ENCODE measurements around the gene HACL1. TPM values are rescaled to one million over a fixed set of nuclear protein-coding genes. Genes with fewer than 3 reads are reported as not detected.
"Not testable (repeated sequence)": the region's sequence is repeated elsewhere in the genome, so short reads cannot be mapped to it uniquely, and the experiment has no call there.

Gene HACL1
- polyA plus RNA-seq, 2 donors, result 3.8 to 8.3 TPM

DNA sequence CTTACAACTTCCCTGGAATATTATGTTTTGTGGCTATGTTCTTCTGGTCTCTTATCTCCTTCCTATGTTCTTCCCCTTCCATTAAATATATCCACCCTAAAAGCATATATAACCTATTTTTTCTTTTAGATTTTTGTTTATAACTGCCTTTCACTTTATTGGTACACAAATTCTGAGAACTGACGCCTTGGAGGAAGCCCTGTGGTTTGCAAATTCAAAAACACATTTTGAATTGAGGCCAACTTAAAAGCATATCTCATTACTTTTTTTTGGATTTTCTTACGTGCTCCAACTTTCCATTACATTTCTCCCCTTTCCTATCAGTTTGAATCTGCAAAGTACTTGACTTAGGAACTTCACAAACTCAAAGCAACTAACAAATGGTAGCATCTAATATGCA, 64.5 kb downstream of the HACL1 start:
- no peak overlapping the region for H3K27ac ChIP-seq (ENCODE audit: low read depth in 2 of 2, low read length in 1 of 2)
- H3K36me3 ChIP-seq (ENCODE audit: control insufficient read depth in 2 of 2, insufficient read depth in 2 of 2, low read length in 1 of 2), result no peaks in the 10 kb centered on the region
- no peak overlapping the region for H3K4me3 ChIP-seq (ENCODE audit: low read depth in 1 of 2, low read length in 2 of 2)
- H3K27me3 ChIP-seq (ENCODE audit: control insufficient read depth in 1 of 2, insufficient read depth in 2 of 2, low read length in 2 of 2), result no peaks in the 10 kb centered on the region
- H3K9me3 ChIP-seq (ENCODE audit: control insufficient read depth in 2 of 2, insufficient read depth in 1 of 2, low read depth in 1 of 2, low read length in 1 of 2), result no peaks in the 10 kb centered on the region
- 60% methylated on average over 2 of the region's 2 CpGs for WGBS, 2 donors
- no peaks in the 10 kb centered on the region for H3K4me1 ChIP-seq (ENCODE audit: control insufficient read depth in 2 of 2, insufficient read depth in 2 of 2, low read length in 1 of 2)

DNA sequence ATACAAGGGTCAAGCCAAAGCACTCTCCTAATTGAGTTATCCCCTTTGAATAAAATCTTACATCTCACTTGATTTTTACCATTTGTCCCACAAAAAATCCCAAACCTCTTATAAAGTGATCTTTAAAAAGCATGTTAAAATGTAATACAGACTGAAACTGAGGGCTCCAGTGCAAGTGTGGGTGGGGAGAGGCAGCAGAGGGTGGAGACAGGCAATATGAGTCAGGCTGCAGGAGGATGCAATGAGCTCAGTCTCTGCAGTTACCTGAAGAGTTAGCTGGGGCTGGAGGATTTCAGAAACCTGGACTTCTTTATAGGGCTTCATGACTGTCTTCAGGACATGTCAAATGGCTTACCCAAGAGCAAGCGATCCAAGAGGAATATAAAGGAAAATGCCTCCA, 65.6 kb downstream of the HACL1 start:
- H3K9me3 ChIP-seq (ENCODE audit: control insufficient read depth in 2 of 2, insufficient read depth in 1 of 2, low read depth in 1 of 2, low read length in 1 of 2), result no peaks in the 10 kb centered on the region
- no peak overlapping the region for H3K27ac ChIP-seq (ENCODE audit: low read depth in 2 of 2, low read length in 1 of 2)
- H3K27me3 ChIP-seq (ENCODE audit: control insufficient read depth in 1 of 2, insufficient read depth in 2 of 2, low read length in 2 of 2), result no peaks in the 10 kb centered on the region
- 100% methylated on average over 1 of the region's 1 CpG for WGBS, 2 donors
- H3K4me1 ChIP-seq (ENCODE audit: control insufficient read depth in 2 of 2, insufficient read depth in 2 of 2, low read length in 1 of 2), result no peaks in the 10 kb centered on the region
- H3K4me3 ChIP-seq (ENCODE audit: low read depth in 1 of 2, low read length in 2 of 2), result no peak overlapping the region
- H3K36me3 ChIP-seq (ENCODE audit: control insufficient read depth in 2 of 2, insufficient read depth in 2 of 2, low read length in 1 of 2), result no peaks in the 10 kb centered on the region

DNA sequence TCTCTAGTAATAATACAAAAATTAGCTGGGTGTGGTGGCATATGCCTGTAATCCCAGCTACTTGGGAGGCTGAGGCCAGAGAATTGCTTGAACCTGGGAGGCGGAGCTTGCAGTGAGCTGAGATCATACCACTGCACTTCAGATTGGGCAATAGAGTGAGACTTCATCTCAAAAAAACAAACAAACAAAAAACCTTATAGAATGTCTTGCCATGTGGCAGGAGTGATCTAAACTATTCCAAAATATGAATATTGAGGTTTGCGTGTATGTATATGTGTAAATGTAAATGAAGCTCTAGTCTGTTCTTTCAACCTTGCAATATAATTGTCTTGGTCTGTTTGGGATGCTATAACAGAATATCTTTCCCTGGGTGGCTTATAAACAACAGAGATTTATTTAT, 68.8 kb downstream of the HACL1 start:
- H3K27me3 ChIP-seq (ENCODE audit: control insufficient read depth in 1 of 2, insufficient read depth in 2 of 2, low read length in 2 of 2); H3K9me3 ChIP-seq (ENCODE audit: control insufficient read depth in 2 of 2, insufficient read depth in 1 of 2, low read depth in 1 of 2, low read length in 1 of 2); H3K36me3 ChIP-seq (ENCODE audit: control insufficient read depth in 2 of 2, insufficient read depth in 2 of 2, low read length in 1 of 2); H3K27ac ChIP-seq (ENCODE audit: low read depth in 2 of 2, low read length in 1 of 2); H3K4me1 ChIP-seq (ENCODE audit: control insufficient read depth in 2 of 2, insufficient read depth in 2 of 2, low read length in 1 of 2); H3K4me3 ChIP-seq (ENCODE audit: low read depth in 1 of 2, low read length in 2 of 2): not testable (repeated sequence)
- WGBS, 2 donors, result 95 to 100% methylated on average over 2 of the region's 2 CpGs

GRCh38 chr3:15531346-15531745, 70.0 kb downstream of the HACL1 start:
- Histone ChIP-seq H3K27me3 (ENCODE audit: control insufficient read depth in 1 of 2, insufficient read depth in 2 of 2, low read length in 2 of 2) (no peaks in the 10 kb centered on the region), H3K9me3 (ENCODE audit: control insufficient read depth in 2 of 2, insufficient read depth in 1 of 2, low read depth in 1 of 2, low read length in 1 of 2) (no peaks in the 10 kb centered on the region), H3K36me3 (ENCODE audit: control insufficient read depth in 2 of 2, insufficient read depth in 2 of 2, low read length in 1 of 2) (no peaks in the 10 kb centered on the region), H3K4me3 (ENCODE audit: low read depth in 1 of 2, low read length in 2 of 2) (no peak overlapping the region), H3K27ac (ENCODE audit: low read depth in 2 of 2, low read length in 1 of 2) (no peak overlapping the region), H3K4me1 (ENCODE audit: control insufficient read depth in 2 of 2, insufficient read depth in 2 of 2, low read length in 1 of 2) (no peaks in the 10 kb centered on the region)
- 89 to 93% methylated on average over 1 of the region's 1 CpG for WGBS, 2 donors

DNA sequence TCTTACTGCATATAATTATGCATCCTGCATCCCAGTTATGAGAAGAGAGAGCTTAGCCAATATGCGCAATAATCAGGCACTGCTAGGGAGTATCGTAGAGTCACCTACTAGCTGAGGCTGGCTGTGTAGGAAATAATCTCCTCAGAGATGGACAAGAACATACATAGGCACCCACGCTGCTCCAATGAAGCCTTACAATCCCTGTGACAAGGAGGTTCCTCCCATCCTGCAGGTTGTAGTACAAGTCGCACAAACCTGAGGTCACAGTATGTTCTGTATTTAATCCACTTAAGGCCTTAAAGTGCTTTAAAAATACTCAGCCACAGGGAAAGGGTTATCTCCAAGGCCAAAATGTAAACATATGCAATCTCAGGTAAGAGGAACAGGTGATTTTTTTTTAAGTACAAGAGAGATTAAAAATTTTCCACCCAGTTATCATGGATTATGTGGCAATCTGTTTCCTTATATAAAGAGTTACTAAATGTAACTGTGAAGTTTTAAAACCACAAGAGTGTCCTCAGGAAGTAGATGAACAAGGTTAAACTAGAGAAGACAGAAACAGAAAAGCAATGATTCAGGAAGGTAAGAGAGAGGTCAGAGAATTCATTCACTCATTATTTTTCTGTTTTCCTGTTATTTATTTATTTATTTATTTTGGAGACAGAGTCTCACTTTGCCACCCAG, 72.4 kb downstream of the HACL1 start:
- Histone ChIP-seq H3K4me1 (ENCODE audit: control insufficient read depth in 2 of 2, insufficient read depth in 2 of 2, low read length in 1 of 2) (no peaks in the 10 kb centered on the region), H3K36me3 (ENCODE audit: control insufficient read depth in 2 of 2, insufficient read depth in 2 of 2, low read length in 1 of 2) (no peaks in the 10 kb centered on the region), H3K4me3 (ENCODE audit: low read depth in 1 of 2, low read length in 2 of 2) (no peak overlapping the region), H3K9me3 (ENCODE audit: control insufficient read depth in 2 of 2, insufficient read depth in 1 of 2, low read depth in 1 of 2, low read length in 1 of 2) (no peaks in the 10 kb centered on the region), H3K27me3 (ENCODE audit: control insufficient read depth in 1 of 2, insufficient read depth in 2 of 2, low read length in 2 of 2) (no peaks in the 10 kb centered on the region), H3K27ac (ENCODE audit: low read depth in 2 of 2, low read length in 1 of 2) (no peak overlapping the region)
- 82 to 88% methylated on average over 4 of the region's 4 CpGs for WGBS, 2 donors

DNA sequence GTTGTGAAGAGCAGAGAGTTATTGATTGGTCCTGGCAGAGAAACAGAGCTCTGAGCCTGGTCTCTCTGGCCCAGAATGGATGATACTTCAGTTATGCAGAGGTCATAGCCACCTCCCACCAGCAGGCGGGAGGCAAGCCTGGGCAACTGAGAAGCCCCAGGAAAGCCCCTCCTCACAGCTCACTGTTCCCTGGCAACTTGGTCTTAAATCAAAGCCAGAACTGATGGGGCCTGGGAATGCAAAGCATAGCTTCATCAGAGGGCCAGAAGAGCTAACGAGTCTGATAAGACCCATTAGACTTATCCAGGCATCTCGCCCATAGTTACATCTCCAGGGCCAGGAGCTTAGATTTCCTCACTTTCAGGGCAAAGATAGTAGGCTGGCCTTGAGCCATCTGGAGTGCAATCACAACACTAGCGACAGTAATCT, 74.3 kb downstream of the HACL1 start:
- Histone ChIP-seq H3K36me3 (ENCODE audit: control insufficient read depth in 2 of 2, insufficient read depth in 2 of 2, low read length in 1 of 2) (no peaks in the 10 kb centered on the region), H3K4me1 (ENCODE audit: control insufficient read depth in 2 of 2, insufficient read depth in 2 of 2, low read length in 1 of 2) (no peaks in the 10 kb centered on the region), H3K9me3 (ENCODE audit: control insufficient read depth in 2 of 2, insufficient read depth in 1 of 2, low read depth in 1 of 2, low read length in 1 of 2) (peaks cover 0 to 2% of the 10 kb centered on the region in 2 donors), H3K4me3 (ENCODE audit: low read depth in 1 of 2, low read length in 2 of 2) (no peak overlapping the region), H3K27ac (ENCODE audit: low read depth in 2 of 2, low read length in 1 of 2) (no peak overlapping the region), H3K27me3 (ENCODE audit: control insufficient read depth in 1 of 2, insufficient read depth in 2 of 2, low read length in 2 of 2) (no peaks in the 10 kb centered on the region)
- WGBS, 2 donors, result 52 to 54% methylated on average over 4 of the region's 4 CpGs

- Histone ChIP-seq H3K4me1 (ENCODE audit: control insufficient read depth in 2 of 2, insufficient read depth in 2 of 2, low read length in 1 of 2) (no peaks in the 10 kb centered on the region), H3K36me3 (ENCODE audit: control insufficient read depth in 2 of 2, insufficient read depth in 2 of 2, low read length in 1 of 2) (no peaks in the 10 kb centered on the region), H3K27me3 (ENCODE audit: control insufficient read depth in 1 of 2, insufficient read depth in 2 of 2, low read length in 2 of 2) (no peaks in the 10 kb centered on the region), H3K27ac (ENCODE audit: low read depth in 2 of 2, low read length in 1 of 2) (no peak overlapping the region), H3K4me3 (ENCODE audit: low read depth in 1 of 2, low read length in 2 of 2) (no peak overlapping the region), H3K9me3 (ENCODE audit: control insufficient read depth in 2 of 2, insufficient read depth in 1 of 2, low read depth in 1 of 2, low read length in 1 of 2) (peaks cover 0 to 2% of the 10 kb centered on the region in 2 donors)
- WGBS, 2 donors, result 85 to 97% methylated on average over 1 of the region's 1 CpG
Measured at GRCh38 chr3:15525790-15526189, 75.6 kb downstream of the HACL1 start.

- no peaks in the 10 kb centered on the region for H3K27me3 ChIP-seq (ENCODE audit: control insufficient read depth in 1 of 2, insufficient read depth in 2 of 2, low read length in 2 of 2)
- H3K36me3 ChIP-seq (ENCODE audit: control insufficient read depth in 2 of 2, insufficient read depth in 2 of 2, low read length in 1 of 2), result no peaks in the 10 kb centered on the region
- no peak overlapping the region for H3K27ac ChIP-seq (ENCODE audit: low read depth in 2 of 2, low read length in 1 of 2)
- H3K4me1 ChIP-seq (ENCODE audit: control insufficient read depth in 2 of 2, insufficient read depth in 2 of 2, low read length in 1 of 2), result no peaks in the 10 kb centered on the region
- H3K9me3 ChIP-seq (ENCODE audit: control insufficient read depth in 2 of 2, insufficient read depth in 1 of 2, low read depth in 1 of 2, low read length in 1 of 2), result peaks cover 0 to 2% of the 10 kb centered on the region in 2 donors
- 81% methylated on average over 6 of the region's 6 CpGs for WGBS, 2 donors
- no peak overlapping the region for H3K4me3 ChIP-seq (ENCODE audit: low read depth in 1 of 2, low read length in 2 of 2)
Measured at GRCh38 chr3:15523660-15524417, 77.5 kb downstream of the HACL1 start.

GRCh38 chr3:15522016-15522415, 79.4 kb downstream of the HACL1 start:
- Histone ChIP-seq H3K4me1 (ENCODE audit: control insufficient read depth in 2 of 2, insufficient read depth in 2 of 2, low read length in 1 of 2) (no peaks in the 10 kb centered on the region), H3K27me3 (ENCODE audit: control insufficient read depth in 1 of 2, insufficient read depth in 2 of 2, low read length in 2 of 2) (no peaks in the 10 kb centered on the region), H3K27ac (ENCODE audit: low read depth in 2 of 2, low read length in 1 of 2) (no peak overlapping the region), H3K36me3 (ENCODE audit: control insufficient read depth in 2 of 2, insufficient read depth in 2 of 2, low read length in 1 of 2) (no peaks in the 10 kb centered on the region), H3K4me3 (ENCODE audit: low read depth in 1 of 2, low read length in 2 of 2) (no peak overlapping the region), H3K9me3 (ENCODE audit: control insufficient read depth in 2 of 2, insufficient read depth in 1 of 2, low read depth in 1 of 2, low read length in 1 of 2) (peaks cover 0 to 2% of the 10 kb centered on the region in 2 donors)

- H3K9me3 ChIP-seq (ENCODE audit: control insufficient read depth in 2 of 2, insufficient read depth in 1 of 2, low read depth in 1 of 2, low read length in 1 of 2), result peaks cover 0 to 2% of the 10 kb centered on the region in 2 donors
- H3K27ac ChIP-seq (ENCODE audit: low read depth in 2 of 2, low read length in 1 of 2), result no peak within 1 kb of the TSS
- no peaks in the 10 kb centered on the region for H3K4me1 ChIP-seq (ENCODE audit: control insufficient read depth in 2 of 2, insufficient read depth in 2 of 2, low read length in 1 of 2)
- no peaks in the 10 kb centered on the region for H3K27me3 ChIP-seq (ENCODE audit: control insufficient read depth in 1 of 2, insufficient read depth in 2 of 2, low read length in 2 of 2)
- no peak within 1 kb of the TSS for H3K4me3 ChIP-seq (ENCODE audit: low read depth in 1 of 2, low read length in 2 of 2)
- H3K36me3 ChIP-seq (ENCODE audit: control insufficient read depth in 2 of 2, insufficient read depth in 2 of 2, low read length in 1 of 2), result no peaks in the 10 kb centered on the region
- WGBS, 2 donors, result 60 to 69% methylated on average over 6 of the region's 6 CpGs
Measured at GRCh38 chr3:15521573-15521965, 79.8 kb downstream of the HACL1 start, which contains the start of gene COLQ. TSS of gene COLQ (minus strand) at chr3:15521706. CDS start at chr3:15521625, 81 bp downstream.
